Measurements from ENCODE around the gene DEPP1.

The DEPP1 gene

DNA sequence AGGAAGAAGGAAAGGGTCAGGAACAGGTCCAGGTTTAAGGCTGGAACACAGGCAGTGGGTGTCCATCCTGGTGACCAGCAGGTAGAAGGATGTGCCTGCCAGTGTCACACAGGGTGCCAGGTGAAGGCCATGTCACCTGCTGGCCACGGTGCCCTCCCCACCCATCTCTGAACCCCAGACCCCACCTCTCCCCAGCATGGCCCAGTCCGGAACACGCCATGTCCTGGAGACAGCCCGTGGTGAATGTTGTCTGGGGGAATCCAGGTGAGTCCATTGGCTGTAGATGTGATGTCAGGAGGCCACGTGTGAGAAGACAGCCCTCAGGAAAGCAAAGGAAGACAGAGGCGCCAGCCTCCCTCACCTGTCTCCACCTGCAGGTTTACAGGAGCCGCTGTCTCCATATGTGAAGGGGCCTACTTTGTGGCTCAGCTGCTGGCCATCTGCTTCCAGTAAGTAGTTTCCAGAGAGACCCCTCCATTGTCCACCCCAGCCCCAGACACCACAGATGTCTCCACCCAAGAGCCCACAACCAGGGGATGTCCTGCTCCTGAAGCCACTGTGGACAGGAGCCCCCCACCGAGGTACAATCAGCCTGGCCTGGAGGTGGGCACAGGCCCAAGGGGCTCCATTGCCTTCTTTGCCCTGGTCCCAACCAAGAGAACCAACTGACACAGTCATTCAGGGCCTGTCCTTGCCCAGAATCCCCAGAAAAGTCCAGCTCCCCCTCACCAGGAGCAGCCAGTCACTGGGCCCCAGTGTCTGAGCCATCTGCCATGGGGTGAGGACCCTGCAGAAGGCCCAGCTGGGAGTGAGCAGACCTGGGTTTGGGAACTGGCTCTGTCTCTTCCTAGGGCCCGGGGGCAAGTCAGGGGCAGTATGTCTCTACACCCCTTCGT lies 46.7 kb downstream of the DEPP1 start:
- no peak overlapping the region for H3K4me3 ChIP-seq (replicated peaks in 1 of 2; ENCODE audit: low read depth in 2 of 2, low read length in 2 of 2)
- TF ChIP-seq, protein P1, sequence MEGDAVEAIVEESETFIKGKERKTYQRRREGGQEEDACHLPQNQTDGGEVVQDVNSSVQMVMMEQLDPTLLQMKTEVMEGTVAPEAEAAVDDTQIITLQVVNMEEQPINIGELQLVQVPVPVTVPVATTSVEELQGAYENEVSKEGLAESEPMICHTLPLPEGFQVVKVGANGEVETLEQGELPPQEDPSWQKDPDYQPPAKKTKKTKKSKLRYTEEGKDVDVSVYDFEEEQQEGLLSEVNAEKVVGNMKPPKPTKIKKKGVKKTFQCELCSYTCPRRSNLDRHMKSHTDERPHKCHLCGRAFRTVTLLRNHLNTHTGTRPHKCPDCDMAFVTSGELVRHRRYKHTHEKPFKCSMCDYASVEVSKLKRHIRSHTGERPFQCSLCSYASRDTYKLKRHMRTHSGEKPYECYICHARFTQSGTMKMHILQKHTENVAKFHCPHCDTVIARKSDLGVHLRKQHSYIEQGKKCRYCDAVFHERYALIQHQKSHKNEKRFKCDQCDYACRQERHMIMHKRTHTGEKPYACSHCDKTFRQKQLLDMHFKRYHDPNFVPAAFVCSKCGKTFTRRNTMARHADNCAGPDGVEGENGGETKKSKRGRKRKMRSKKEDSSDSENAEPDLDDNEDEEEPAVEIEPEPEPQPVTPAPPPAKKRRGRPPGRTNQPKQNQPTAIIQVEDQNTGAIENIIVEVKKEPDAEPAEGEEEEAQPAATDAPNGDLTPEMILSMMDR (IDR thresholded peaks at IDR 0.05; ENCODE audit: low read depth, low read length): no peak
- no peak for DNase-seq (ENCODE audit: low read depth in 2 of 2)

DNA sequence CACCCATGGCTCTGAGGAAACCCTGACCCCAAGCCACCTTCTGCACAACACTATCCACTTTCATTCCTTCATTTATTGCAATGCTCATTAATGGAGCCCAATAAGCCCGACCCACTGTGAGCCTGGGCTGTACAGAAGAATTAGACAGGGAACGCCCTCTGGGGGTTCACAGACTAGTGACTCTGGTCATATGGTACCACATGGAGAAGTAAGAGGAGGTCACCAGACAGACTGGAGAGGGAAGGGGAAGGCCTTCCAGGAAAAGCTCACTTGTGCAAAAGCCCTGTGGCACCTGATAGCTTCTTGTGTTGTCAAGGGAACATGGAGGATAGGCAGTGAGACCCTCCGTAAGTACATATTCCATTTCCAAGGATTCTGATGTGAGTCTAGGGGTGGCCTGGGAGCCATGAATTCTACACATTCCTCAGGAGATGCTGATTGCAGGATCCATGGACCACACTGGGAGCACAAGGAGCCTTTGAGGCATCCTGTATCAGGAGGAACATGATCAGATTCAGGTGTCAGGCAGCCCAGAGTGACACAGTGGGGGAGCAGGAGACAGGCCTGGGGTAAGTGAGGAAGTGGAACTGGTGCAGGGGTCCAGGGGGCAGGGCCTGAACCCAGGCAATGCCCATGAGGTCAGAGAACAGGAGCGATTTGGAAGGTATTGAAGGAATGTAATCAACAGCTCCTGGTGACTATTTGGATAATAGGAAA lies 47.5 kb downstream of the DEPP1 start:
- TF ChIP-seq, protein P1 (IDR thresholded peaks at IDR 0.05; ENCODE audit: low read depth, low read length): no peak
- H3K4me3 ChIP-seq (replicated peaks in 1 of 2; ENCODE audit: low read depth in 2 of 2, low read length in 2 of 2): no peak overlapping the region
- DNase-seq (ENCODE audit: low read depth in 2 of 2): no peak

DNA sequence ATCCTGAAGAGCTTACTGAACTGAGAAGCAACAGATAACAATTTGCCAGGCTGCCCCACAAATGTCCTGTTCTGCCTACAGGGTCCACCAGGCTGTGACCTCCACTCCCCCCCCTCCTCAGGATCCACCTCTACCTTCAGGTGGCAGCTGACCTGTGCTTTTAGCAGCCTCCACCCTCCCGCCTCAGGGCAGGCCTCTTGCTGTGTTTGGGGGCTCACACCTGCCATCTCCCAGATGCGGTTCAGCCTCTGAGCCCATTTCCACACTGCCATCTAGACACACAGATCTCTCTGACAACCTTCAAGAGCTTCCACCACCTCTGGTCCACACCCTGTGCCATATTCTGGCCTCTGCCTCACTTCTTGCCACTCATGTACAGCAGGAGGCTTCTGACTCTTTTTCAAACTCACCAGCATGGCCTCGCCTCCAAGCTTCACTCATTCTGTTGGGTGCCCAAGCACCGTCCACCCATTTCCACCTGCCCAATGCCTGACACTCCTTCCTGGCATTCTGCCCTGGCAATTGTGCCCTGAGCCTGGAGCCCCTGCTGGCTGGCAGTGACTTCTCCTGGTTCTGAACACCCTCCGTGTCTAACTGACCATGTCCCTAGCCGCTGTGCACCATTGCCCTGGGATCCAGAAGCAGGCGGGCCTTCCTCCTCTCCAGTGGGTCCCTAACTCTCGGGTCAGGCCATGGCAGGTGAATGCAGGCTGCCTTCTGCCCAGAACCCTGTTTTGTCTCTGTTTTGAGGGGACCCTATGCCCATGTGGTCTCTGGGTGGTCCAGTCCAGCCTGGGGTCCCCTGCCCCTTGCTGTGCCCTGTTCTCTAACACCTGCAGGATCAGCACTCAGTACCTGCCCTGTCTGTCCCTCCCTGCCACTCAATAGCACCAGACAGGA lies 49.0 kb downstream of the DEPP1 start:
- TF ChIP-seq, protein P1 (IDR thresholded peaks at IDR 0.05; ENCODE audit: low read depth, low read length): no peak
- DNase-seq (ENCODE audit: low read depth in 2 of 2): no peak
- no peak overlapping the region for H3K4me3 ChIP-seq (replicated peaks in 1 of 2; ENCODE audit: low read depth in 2 of 2, low read length in 2 of 2)

DNA sequence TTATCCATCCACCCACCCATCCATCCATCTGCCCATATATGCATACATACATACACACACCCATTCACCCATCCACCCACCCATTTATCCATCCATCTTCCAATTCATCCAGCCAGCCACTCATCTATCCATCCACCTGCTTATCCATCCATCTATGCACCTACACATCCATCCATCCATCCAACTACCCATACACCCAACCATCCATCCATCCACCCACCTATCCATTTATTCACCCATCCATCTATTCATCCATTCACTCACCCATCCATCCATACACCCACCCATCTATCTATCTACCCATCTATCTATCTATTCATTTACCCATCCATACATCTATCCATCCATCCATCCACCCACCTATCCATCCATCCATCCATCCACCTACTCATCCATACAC lies 50.1 kb downstream of the DEPP1 start:
- TF ChIP-seq, protein P1 (IDR thresholded peaks at IDR 0.05; ENCODE audit: low read depth, low read length): no peak
- no peak overlapping the region for H3K4me3 ChIP-seq (replicated peaks in 1 of 2; ENCODE audit: low read depth in 2 of 2, low read length in 2 of 2)
- DNase-seq (ENCODE audit: low read depth in 2 of 2): no peak

DNA sequence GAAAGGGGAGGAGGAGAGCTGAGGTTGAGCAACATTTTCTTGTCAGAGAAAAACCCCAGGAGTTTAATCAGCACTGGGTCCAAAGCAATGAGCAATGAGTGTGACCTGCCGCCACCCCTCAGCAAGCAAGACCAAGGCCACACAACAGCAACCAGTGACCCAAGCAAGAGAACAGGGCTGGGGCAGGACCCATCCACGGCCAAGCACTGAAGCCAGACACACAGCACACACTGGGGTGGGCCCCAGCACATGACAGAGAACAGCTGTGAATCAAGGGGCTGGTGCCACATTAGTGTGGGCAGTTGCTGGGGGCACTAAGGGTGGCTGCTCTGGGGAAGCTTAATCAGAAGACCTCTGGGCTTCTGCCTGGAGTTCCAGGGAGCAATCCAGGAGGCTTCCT lies 51.3 kb downstream of the DEPP1 start:
- H3K4me3 ChIP-seq (replicated peaks in 1 of 2; ENCODE audit: low read depth in 2 of 2, low read length in 2 of 2): no peak overlapping the region
- peak; percentile 43 to 51 for DNase-seq (ENCODE audit: low read depth in 2 of 2)
- TF ChIP-seq, protein P1 (IDR thresholded peaks at IDR 0.05; ENCODE audit: low read depth, low read length): no peak

DNA sequence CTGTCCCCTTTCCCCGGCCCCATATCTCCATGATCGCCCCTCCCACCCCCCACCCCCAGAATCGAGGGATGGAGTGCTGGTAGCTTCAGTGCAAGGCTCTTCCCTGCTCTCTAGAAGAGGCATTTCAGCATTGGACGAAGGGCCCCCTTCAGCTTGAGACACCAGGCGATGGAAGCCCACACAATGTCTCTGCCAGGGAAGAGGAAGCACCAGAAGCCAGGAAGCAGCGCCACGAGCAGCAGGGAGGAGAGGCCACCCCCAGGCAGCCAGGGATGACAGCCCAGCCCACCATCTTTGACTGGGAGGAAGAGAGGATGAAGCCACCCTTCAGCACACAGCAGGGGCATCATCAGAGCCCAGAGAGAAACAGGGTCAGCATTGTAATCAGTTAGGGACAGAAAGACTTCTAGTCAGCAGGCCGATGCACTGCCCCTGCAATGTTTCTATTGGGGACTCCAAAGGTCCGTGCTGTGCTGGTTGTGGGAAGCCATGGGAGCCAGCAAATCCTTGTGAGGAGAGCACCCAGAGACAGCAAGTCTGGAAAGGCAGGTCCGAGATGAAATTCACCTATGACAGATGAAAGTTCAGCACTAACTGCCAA lies 51.8 kb downstream of the DEPP1 start:
- no peak for DNase-seq (ENCODE audit: low read depth in 2 of 2)
- TF ChIP-seq, protein P1 (IDR thresholded peaks at IDR 0.05; ENCODE audit: low read depth, low read length): no peak

More for the DNA sequence above, 51.8 kb downstream of the DEPP1 start:
- H3K4me3 ChIP-seq (replicated peaks in 1 of 2; ENCODE audit: low read depth in 2 of 2, low read length in 2 of 2): no peak overlapping the region

All from cardiac fibroblast (primary cell).